HG02973 (cell line): ENCODE results near the gene CHST8.
"Not testable (repeated sequence)": the region's sequence is repeated elsewhere in the genome, so short reads cannot be mapped to it uniquely, and the experiment has no call there.

Source experiments
- ATAC-seq: cut with Tn5 transposase; IDR thresholded peaks from one replicate; pipeline ENCODE4 v1.9.1; 2021; ENCODE audit warnings: moderate library complexity; ENCODE audit not compliant: unreplicated experiment

The CHST8 gene, protein sequence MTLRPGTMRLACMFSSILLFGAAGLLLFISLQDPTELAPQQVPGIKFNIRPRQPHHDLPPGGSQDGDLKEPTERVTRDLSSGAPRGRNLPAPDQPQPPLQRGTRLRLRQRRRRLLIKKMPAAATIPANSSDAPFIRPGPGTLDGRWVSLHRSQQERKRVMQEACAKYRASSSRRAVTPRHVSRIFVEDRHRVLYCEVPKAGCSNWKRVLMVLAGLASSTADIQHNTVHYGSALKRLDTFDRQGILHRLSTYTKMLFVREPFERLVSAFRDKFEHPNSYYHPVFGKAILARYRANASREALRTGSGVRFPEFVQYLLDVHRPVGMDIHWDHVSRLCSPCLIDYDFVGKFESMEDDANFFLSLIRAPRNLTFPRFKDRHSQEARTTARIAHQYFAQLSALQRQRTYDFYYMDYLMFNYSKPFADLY

DNA sequence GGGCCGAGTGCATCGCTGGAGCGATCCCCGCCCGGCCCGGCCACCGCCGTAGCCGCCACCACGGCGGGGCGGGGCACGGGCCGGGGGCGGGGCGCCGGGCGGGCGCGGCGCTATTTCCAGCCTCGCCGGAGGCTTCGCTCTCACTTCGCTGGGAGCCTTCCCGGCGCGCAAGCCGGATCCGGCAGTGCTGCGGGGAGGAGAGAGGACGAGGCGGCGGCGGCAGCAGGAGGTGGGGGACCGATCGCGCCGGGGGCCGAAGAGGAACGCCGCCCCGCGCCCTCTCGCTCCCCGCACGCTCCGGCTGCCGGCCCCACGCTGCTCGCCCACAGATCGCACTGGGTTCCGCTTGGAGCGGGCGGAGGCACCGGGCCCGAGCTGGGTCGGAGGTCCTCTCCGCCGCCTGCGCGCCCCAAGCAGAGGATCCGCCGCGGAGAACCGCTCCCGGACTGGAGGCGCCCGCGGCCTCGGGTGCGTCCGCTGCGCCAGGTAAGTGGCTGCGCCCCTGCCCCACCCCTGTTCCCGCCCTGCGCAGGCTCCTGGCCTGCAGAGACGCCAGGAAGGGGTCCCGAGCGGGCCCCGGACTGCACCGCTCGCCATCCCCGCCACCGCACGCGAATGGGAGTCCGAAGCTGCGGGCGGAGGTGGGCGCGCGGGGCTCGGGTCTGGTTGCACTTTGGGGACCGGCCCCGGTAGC, at the start of gene CHST8:
Gene CHST8 (plus strand): TSS at position 143 of the 694 bp plus-strand sequence. CDS start 67,309 bp downstream, outside the sequence.
- no peak for ATAC-seq

DNA sequence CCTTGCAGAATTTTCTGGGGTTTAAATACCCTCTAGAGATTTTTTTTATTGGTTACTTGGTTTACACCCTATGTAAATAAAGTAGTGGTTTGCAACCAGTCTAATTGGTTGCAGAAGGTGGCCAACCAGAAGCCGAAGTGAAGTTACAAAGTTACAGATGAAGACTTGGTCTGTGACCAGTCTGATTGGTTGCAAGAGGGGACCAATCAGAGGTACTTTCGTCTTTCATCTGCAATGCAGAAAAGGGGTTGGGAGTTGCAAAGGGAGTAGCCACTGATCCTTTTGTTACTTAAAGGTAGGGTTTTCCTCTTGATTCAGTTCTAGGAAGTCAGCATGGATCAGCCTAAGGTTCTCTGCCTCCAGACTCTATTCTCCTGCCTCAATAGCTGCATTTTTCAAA, 48.8 kb upstream of the CHST8 start:
- no peak for ATAC-seq

DNA sequence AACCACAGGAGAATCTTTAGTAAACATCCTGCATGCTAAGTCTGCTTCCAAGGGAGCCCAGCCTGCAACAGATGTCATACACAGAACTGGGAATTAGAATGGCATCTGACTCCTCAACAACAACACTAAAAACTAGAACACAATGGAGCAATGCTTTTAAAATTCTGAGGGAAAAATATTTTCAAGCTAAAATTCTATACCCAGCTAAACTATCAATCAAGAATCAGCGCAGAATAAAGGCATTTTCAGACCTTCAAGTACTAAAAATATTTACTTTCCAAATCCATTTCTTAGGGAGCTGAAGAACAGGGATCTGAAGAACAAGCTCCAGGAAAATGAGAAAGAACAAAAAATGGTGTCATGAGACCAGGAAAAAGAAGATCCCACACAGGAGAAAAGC, 46.9 kb upstream of the CHST8 start:
- ATAC-seq = no peak

DNA sequence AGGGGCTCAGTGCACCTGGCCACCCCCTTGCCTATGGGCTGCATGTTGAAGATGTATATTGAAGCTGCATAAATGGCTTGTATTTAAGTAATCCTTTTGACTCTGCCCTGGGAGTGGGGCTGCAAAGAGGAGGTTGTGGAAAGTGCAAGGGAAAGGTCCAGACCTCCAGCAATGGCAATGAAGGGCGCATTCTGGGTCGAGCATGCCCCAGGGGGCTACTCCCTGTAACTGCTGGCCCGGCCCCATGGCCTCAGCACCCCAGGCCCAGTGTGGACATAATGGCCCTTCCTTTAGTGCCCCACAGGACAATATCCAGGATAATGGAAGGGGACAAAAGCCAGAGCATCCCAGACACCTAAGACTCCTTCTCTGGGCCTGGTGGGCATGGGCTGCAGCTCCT, 43.1 kb upstream of the CHST8 start:
- ATAC-seq = no peak

DNA sequence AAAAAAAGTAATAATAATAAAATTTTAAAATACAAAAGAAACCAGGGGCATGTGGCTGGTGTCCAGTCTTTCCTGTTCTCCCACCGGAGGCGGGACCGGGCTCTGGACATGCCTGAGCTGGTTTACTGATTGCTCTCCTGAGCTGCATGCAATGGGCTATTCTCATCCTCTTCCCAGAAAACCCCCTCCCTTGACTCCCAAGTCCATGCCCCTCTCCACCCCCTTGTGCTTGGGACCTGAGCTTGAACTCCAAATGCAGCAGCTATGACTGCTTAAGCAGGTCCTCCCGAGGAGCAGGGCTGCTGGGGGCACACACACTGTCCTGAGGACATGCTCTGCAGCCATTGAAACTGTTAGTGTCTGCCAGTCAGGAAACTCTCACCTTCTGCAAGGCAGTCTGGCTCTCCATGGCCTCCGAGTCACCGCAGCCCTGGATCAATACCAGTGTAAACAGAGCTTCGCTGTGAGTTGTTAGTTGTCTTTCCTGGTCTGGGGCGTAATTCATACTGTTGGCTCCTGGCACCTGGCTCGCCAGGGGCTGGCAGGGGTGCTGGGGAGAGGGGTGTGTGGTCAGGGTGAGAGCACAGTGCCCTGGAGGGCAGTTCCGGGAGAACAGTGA, 41.6 kb upstream of the CHST8 start:
- ATAC-seq = no peak

DNA sequence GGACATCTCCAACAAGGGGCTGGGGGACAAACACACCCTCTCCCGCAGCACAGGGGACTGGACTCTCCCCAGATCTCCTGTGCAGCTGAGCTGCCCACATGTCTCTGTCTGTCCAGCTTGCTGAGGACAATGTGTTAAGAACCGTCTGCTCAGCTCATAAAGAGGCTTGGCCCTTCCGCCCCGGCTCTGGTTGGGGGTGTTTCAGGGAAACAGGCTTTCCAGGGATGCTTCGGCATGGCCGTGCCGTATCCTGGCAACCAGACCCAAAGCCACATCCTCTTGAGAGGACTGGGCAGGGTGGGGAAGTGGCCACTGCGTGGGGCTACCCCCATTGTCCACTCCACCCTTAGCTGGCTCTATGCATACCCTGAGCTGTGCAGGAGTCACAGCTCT, 41.1 kb upstream of the CHST8 start:
- ATAC-seq = no peak

DNA sequence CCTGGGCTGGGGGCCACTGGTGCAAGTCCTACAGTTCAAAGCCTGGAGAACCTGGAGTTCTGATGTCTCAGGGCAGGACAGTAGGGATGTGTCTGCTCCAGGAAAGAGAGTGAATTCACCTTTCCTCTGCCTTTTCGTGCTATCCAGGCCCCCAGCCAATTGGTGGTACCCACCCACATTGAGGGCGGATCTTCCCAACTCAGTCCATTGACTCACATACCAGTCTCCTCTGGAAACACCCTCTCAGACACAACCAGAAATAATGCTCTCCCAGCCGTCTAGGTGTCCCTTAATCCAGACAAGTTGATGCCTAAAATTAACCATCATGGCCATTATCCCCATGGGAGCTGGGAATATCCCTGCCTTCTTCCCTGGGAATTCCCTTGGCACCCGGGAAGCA, 38.8 kb upstream of the CHST8 start:
- ATAC-seq = no peak

DNA sequence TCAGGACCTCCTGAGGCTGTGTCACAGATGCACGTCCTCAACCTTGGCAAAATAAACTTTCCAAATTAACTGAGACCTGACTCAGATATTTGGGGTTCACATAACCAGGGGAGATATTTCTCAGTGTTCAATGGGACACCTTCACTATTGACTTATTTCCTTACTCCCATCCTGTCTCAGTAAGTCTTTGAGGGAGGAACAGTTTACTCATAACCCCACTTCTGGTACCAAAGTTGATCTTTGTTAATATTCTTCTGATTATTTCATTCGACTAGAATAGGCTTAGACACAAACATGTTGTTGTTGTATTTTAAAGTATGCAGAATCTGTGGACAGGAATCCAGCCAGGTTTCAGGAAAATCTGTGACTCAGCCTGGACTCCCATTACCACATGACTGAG, 34.6 kb upstream of the CHST8 start:
- ATAC-seq = no peak

DNA sequence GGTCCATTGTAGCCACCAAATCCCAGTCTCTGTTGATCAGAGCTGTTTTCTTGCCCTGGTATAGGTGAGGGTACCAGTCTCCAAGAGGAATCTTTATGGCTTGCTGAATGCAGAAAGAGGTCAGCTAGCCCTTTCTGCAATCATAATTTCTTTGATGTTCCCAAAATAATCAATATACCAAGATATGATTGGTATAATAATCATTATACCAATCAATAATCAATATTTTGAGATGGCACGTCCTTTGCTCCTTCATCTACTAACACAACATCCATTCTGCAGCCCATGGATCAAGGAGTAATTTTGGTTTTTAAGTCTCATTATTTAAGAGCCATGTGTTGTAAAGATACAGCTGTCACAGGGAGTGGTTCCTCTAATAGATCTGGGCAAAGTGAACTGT, 31.5 kb upstream of the CHST8 start:
- no peak for ATAC-seq

DNA sequence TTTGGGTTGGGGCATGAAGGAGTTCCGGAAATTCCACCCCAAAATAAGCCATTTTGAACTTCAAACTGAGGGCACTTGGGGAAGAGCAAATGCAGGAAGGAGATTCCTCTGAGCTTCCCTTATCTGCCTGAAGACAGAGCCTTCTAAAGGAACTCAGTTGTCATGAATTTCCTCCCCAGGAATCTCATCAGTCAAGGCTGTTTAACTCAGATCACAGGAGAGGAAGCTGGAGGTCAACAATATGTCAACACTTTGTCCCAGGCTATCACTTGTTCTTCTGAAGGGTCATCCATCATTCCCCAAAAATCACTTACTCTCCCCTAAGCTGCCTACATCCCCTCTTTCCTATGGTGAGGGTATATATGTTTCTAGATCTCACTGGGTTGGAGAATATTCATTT, 26.0 kb upstream of the CHST8 start:
- no peak for ATAC-seq

DNA sequence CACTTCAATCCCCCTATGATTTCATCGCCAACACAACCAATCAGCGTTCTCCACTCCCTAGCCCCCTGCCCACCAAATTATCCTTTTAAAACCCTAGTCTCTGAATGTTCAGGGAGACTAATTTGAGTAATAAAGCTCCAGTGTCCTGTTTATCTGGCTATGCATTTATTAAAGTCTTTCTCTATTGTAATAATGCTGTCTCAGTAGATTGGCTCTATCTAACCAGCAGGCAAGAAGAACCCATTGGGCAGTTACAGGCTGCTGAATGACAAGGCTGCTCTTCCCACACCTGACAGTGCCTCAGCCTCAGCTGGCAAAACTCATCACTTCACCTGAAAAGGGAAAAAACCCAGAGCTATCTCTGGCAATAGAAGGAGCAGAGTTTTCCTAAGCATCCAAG, 20.2 kb upstream of the CHST8 start:
- no peak for ATAC-seq

DNA sequence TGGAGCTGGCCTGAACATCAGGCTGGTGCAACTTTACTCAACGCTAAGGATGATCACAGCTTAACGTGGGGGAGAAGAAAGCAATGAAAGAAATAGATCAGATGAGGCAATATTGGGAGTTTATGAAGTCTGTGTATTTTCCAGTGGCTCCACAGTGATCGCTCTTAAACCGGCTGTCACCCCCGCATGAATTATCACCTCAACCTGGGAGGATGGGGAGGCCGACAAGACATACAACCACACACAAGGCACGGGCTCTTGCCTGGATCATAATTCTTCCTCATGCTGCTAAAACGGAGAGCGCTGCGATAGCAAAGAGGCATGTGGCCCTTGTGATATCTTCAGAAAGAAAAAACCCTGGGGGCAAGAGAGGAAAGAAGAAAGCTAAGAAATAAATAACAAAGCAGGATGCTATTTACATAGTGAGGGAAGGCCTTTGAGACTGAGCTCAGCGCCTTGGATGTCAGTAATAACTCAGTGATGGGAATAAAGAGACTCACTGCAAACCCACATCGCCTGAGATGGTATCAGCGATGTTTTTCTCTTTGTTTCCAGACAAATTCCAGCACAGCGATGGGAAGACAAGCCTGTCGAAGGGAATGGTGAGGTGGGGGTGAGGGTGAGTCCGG, 19.1 kb upstream of the CHST8 start:
- ATAC-seq = no peak

DNA sequence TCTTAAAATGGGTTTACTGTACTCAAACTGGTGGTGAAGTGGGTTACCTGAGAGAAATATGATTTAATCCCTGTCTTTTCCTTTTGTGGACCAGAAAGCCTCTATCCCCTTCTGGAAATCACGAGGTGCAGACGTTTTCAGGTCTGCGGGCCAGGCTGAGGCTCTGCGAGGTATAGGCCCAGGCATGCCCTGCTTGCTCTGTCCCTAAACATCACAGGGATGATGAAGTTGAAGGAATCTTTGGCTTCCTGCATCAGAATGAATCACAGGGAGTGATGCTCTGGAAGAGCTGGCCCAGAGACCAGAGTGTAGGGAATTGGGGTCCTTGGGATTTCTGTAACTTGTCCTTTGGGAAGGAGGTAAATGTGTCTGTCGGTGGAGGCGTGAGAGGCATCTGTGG, 18.4 kb upstream of the CHST8 start:
- no peak for ATAC-seq

DNA sequence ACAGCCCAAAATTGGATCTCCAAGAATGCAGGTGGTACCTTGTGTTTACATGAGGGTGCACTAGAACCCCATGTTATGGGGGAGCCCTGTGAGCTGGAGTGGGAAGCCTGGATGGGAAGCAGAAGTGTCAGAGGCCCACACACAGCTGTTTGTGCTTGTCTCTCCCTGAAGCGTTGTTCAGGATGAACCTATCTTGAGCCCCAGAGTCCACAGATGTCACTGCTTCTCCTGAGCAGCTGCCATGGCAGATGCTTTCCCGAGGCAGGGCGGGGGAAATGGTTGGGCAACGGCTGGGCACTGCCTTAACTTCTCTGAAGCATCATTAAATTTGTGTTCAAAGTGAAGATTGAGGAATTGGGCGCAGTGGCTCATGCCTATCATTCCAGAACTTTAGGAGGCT, 17.1 kb upstream of the CHST8 start:
- ATAC-seq = no peak

DNA sequence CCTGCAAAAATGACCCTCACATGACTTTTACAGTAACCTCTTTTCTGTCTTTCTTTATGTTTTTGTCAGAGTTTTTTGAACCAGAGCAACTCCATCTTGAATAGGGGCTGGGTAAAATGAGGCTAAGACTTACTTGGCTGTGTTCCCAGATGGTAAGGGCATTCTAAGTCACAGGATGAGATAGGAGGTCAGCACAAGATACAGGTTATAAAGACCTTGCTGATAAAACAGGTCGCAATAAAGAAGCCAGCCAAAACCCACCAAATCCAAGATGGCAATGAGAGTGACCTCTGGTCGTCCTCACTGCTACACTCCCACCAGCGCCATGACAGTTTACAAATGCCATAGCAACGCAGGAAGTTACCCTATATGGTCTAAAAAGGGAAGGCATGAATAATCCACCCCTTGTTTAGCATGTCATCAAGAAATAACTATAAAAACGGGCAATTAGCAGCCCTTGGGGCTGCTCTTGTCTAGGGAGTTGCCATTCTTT, 15.9 kb upstream of the CHST8 start:
- not testable (repeated sequence) for ATAC-seq

DNA sequence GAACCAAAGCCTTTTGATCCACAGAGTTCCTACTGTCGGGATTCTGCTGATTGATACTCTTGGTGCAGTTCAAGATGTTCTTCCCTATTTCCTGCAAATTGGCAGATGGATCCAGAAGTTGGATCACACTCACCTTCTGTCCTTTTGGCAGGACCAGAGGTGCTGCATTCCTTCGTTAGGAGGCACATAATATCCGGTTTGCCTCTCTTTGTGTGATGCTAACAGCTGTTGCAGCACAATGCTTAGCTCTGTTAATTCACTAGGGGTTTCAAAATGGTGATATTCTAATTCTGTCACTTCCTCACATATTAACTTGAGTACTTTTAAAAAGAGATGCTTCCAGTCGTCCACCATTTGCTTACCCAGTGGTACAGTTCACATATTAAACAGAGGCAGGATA, 15.2 kb upstream of the CHST8 start:
- ATAC-seq = no peak

DNA sequence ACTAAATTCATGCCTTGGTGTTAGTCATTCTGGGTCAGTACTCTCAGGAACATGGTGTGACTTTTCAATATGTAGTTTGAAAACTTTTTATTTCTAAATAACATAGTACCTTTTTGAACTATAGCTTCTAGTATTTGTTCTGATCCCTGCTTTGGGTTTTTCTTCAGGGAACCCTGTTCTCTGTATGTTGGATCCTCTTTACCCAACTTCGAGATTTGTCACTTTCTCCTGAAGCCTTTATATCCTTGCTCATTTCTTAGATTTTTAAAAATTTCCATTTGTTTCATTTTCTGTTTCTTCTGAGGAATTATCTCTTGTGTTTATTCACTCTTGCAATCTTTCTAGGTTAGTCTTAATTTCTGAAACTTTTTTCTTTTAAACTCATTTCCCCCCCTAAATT, 12.4 kb upstream of the CHST8 start:
- ATAC-seq = no peak

DNA sequence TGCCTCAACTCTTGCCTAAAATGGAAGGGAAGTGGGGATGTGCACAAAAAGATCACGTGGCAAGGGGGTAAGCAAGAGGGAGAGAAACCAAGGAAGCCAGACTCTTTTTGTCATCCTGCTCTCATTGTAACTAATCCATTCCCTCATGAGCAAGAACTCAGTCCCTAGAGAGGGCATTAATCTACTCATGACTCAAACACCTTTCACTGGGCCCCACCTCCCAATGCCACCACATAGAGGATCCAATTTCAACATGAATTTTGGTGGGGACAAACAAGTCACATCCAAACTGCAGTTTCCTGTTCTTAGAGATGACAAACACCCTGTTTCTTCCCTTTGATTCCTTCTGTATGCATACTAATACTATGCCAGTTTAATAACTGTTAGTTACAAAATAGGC, 11.2 kb upstream of the CHST8 start:
- ATAC-seq = no peak

DNA sequence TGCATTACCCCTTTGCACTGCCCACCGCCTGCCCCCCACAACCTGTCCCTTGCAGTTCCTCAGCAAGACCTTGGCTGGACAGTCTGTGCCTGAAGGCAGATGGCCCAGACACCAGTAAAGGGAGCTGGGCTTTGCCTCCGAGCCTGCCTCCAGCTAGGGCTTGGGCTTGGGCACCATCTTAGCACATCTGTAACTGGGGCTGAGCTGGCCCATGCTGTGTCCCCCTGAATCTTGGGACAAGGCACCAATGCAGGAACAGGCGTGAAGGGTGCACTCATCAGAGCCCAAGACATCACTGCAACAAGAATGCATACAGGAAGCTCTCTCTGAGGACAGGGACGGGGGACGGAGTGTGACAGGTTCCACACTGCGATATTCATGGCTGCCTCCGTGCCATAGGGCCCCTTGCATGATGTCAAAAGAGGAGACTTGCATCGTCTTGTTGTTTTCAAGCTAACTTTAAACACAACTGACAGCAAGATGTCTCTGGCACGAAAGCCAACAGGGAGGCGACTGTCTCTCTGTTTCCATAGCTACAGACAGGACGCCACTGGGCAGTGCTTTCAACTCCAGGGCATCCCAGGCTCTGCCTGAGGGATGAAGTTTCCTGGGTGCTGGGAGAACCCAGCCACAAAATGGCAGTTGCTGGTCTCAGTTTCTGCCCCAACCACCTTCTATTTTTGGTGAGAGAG, 8.7 kb upstream of the CHST8 start:
- ATAC-seq = no peak

DNA sequence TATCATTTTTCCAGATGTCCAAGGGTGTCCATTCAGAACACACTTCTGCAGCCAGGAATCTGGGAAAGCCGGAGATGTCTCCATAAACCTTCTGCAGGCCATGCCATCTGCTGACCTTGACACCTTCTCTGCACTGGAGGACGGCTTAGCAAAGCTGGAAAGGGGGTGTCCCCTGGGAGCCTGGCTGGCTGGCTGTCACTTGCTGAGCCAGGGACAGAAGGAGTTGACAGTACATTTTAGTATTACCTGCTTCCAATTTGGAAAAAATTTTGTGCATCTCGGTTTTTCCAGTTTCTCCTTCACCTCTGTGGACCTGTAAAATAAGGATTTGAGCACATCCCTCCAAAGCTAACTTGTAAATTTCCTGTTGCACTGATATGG, 8.1 kb upstream of the CHST8 start:
- no peak for ATAC-seq

DNA sequence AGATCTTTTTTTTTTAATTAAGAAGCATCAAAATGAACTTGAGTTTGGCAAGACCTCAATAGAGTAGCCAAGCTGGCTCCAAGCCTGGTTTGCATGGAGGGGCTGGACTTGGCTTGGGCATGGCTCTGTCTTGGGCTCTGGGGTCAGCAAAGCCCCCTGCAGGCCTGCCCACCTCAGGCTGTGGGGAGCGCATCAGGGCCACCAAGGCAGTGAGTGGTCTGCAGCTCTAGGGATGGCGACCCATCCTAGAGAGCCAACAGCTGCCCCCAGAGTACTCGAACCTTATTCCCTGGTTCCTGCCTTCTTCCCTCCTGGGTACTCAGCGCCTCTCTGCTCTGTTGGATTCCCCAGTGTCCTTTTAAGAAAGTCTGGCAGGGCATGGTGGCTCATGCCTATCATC, 5.4 kb upstream of the CHST8 start:
- no peak for ATAC-seq
